AG04449 (cell line): ENCODE results near the gene RARRES1.

ENCODE experiments used
- CTCF ChIA-PET: fragments of 350-600 bp; formaldehyde crosslinking; extraction: SDS; loops from one replicate; lab custom pipeline; 2021; ENCODE audit warnings: antibody characterized with exemption; lab: Yijun Ruan, JAX
- POLR2A ChIA-PET: fragments of 400-600, 350-600 bp; formaldehyde crosslinking; extraction: SDS; loops from one replicate; lab custom pipeline; 2020; ENCODE audit warnings: antibody characterized with exemption, inconsistent platforms; lab: Yijun Ruan, JAX
- DNase-seq: peaks from one replicate; pipeline ENCODE4 v3.0.0-alpha.2; 2010; ENCODE audit warnings: low read depth, low spot score
- H3K4me3 ChIP-seq: 2 replicates; pipeline ENCODE4 v1.5.1; 2011; ENCODE audit warnings: low read depth, mild to moderate bottlenecking, control low read depth, low read length
- CTCF ChIP-seq: IDR thresholded peaks from one replicate; pipeline ENCODE4 v1.5.1; 2011; ENCODE audit warnings: mild to moderate bottlenecking, moderate library complexity, low read length, control low read depth, inconsistent platforms; ENCODE audit not compliant: insufficient read depth; ENCODE audit errors: missing control alignments

Gene RARRES1

GRCh38 chr3:158768881-158769543 is 36.8 kb upstream of the RARRES1 start:
- ChIA-PET POLR2A (no interaction called here), CTCF (interaction anchor here (10.8 kb wide), 1 partner anchor 42 kb away, joined by 65 read pairs; no protein-coding TSS in a partner anchor)
- no peak overlapping the region for H3K4me3 ChIP-seq
- TF ChIP-seq CTCF: no peak
- DNase-seq: peak; percentile 84

DNA sequence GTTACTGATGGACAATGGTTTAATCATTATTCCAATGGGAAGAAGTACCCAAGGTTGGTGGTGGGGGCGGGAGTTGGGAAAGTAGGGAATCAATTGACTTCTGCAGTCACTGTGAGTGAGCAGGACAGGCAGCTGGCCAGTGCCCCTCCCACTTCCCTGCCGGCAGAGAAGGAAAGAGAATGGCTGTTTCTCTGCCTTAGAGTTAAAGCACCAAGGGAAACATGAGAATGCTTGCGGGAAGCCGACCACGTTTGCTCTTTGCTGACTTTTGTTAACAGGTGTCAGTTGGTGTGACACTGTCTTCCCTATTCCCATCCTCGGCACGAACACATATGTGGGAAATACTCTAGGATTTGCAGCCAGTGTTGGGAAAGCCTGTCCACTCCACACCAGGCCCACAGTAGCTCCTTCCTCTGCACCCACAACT is 36.1 kb upstream of the RARRES1 start:
- ChIA-PET CTCF (interaction anchor here (10.8 kb wide), 1 partner anchor 41 kb away, joined by 65 read pairs; no protein-coding TSS in a partner anchor), POLR2A (no interaction called here)
- no peak for TF ChIP-seq CTCF
- no peak overlapping the region for H3K4me3 ChIP-seq
- DNase-seq: no peak

DNA sequence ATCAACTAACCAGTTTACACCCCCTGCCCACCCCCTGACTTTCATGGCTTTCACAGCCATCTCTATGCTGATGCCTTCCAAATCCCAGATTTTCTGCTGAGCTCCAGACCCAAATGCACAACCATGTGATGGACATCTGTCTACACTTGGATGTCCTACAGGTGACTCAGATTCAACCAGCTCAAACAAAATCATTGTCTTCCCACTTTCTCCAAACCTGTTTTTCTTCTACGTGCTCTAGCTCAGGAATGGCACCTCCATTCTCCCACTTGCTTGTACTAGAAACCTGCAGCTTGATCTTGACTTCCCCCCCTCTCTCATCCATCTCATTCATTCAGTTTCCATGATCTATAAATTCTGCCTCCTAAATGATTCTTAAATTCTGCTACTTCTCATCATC is 34.1 kb upstream of the RARRES1 start:
- no peak overlapping the region for H3K4me3 ChIP-seq
- POLR2A ChIA-PET: no interaction called here
- no peak for TF ChIP-seq CTCF
- CTCF ChIA-PET: interaction anchor here (0.6 to 10.8 kb wide), 5 partner anchors 23 to 107 kb away, joined by 3 to 65 read pairs (median 6); no protein-coding TSS in a partner anchor
- DNase-seq: no peak

- DNase-seq: no peak
- POLR2A ChIA-PET: no interaction called here
- CTCF ChIA-PET: interaction anchor here (0.6 to 10.8 kb wide), 5 partner anchors 24 to 107 kb away, joined by 3 to 65 read pairs (median 6); no protein-coding TSS in a partner anchor
- TF ChIP-seq CTCF: no peak
- H3K4me3 ChIP-seq: no peak overlapping the region
Measured at GRCh38 chr3:158765518-158766205, 33.4 kb upstream of the RARRES1 start.

DNA sequence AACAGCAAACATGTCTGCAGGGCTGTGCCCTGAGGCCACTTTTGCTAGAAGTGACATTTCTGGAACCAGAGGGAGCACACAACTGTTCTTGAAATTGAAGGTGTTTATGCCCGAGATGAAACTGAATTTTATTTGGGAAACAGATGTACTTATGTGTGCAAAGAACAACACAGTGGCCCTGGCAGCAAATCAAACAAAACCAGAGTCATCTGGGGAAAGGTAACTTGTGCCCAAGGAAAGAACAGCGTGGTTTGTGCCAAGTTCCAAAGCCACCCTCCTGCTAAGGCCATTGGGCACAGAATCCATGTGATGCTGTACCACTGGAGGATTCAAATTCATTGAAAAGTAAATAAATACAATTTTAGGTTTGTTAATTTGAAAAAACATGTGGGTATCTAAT is 31.2 kb upstream of the RARRES1 start:
- no peak overlapping the region for H3K4me3 ChIP-seq
- CTCF ChIA-PET: interaction anchor here (10.8 kb wide), 1 partner anchor 36 kb away, joined by 65 read pairs; no protein-coding TSS in a partner anchor
- DNase-seq: no peak
- no peak for TF ChIP-seq CTCF
- POLR2A ChIA-PET: no interaction called here

- CTCF ChIA-PET: interaction anchor here (0.9 to 10.8 kb wide), 3 partner anchors 27 to 223 kb away, joined by 3 to 65 read pairs (median 4); no protein-coding TSS in a partner anchor
- no peak for DNase-seq
- POLR2A ChIA-PET: no interaction called here
- H3K4me3 ChIP-seq: no peak overlapping the region
- TF ChIP-seq CTCF: no peak
Measured at GRCh38 chr3:158762701-158763100, 30.4 kb upstream of the RARRES1 start.
